GM19351 (cell line): ENCODE measurements around the gene PTPN5.
"Not testable (repeated sequence)": the region's sequence is repeated elsewhere in the genome, so short reads cannot be mapped to it uniquely, and the experiment has no call there.

Source experiments
- ATAC-seq: cut with Tn5 transposase; IDR thresholded peaks from one replicate; pipeline ENCODE4 v1.9.1; 2021; ENCODE audit warnings: mild to moderate bottlenecking, moderate library complexity; ENCODE audit not compliant: unreplicated experiment

PTPN5 gene

GRCh38 chr11:18692941-18693760, 98.4 kb downstream of the PTPN5 start:
- no peak for ATAC-seq

- not testable (repeated sequence) for ATAC-seq
Observed at GRCh38 chr11:18691467-18692140, 100.0 kb downstream of the PTPN5 start.

- no peak for ATAC-seq
Observed at GRCh38 chr11:18684267-18684666, 107.3 kb downstream of the PTPN5 start.

DNA sequence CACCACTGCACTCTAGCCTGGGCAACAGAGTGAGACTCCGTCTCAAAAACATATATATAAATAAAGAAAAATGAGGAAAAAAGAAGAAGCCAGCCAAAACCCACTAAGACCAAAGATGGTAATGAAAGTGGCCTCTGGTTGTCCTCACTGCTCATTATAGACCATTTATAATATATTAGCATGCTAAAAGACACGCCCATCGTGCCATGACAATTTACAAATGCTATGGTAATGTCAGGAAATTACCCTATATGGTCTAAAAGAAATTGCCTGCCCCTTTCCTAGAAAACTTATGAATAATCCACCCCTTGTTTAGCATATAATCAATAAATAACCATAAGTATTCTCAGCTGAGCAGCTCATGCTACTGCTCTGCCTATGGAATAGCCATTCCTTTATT, 109.1 kb downstream of the PTPN5 start:
- no peak for ATAC-seq

- not testable (repeated sequence) for ATAC-seq
Observed at GRCh38 chr11:18681949-18682348, 109.6 kb downstream of the PTPN5 start.
